MG63 (cell line): ENCODE data around the gene C20orf173. TPM values are rescaled to one million over a fixed set of nuclear protein-coding genes. Genes with fewer than 3 reads are reported as not detected.
"Not testable (repeated sequence)": the region's sequence is repeated elsewhere in the genome, so short reads cannot be mapped to it uniquely, and the experiment has no call there.

Experiments
- DNase-seq: peaks from one replicate; pipeline ENCODE4 v3.0.0-alpha.2; 2020
- H3K27me3 ChIP-seq: fragments of 250-450 bp; sonication (Bioruptor Pico); 2 replicates; pipeline ENCODE4 v1.5.1; 2020; ENCODE audit warnings: mild to moderate bottlenecking, moderate library complexity
- H3K36me3 ChIP-seq: fragments of 250-450 bp; sonication (Bioruptor Pico); 2 replicates; pipeline ENCODE4 v1.5.1; 2020; ENCODE audit warnings: mild to moderate bottlenecking, moderate library complexity
- H3K4me3 ChIP-seq: fragments of 250-450 bp; sonication (Bioruptor Pico); 2 replicates; pipeline ENCODE4 v1.5.1; 2020; ENCODE audit warnings: mild to moderate bottlenecking, moderate library complexity
- H3K9me3 ChIP-seq: fragments of 250-450 bp; sonication (Bioruptor Pico); 2 replicates; pipeline ENCODE4 v1.5.1; 2020; ENCODE audit warnings: mild to moderate bottlenecking, moderate library complexity
- total RNA-seq: library from RNA; depleted of rRNA; stranded (reverse); fragments of >200 nt; shearing (Covaris generic); gene quantifications from 2 replicates; pipeline ENCODE4 v1.2.3, GENCODE V29; 2014; ENCODE audit warnings: low replicate concordance

C20orf173 gene
- total RNA-seq, 1 experiment from 2014 or later, result not detected

DNA sequence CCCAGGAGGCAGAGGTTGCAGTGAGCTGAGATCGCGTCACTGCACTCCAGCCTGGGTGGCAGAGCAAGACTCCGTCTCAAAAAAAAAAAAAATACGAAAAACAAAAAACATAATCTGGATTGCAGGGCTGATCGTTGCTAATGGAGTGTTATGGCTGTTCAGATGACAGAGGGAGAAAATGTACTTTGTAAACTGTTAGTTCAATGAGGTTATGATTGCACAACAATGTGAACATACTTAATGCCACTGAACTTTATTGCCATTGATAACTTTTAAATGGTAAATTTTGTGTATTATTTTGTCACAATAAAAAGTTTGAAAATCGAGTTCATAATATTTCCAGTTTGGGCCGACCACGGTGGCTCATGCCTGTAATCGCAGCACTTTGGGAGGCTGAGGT lies 10.5 kb downstream of the C20orf173 start:
- no peak for DNase-seq
- Histone ChIP-seq H3K36me3 (peaks cover 8% of the 10 kb centered on the region), H3K27me3 (no peaks in the 10 kb centered on the region), H3K9me3 (no peaks in the 10 kb centered on the region), H3K4me3 (no peak overlapping the region)

DNA sequence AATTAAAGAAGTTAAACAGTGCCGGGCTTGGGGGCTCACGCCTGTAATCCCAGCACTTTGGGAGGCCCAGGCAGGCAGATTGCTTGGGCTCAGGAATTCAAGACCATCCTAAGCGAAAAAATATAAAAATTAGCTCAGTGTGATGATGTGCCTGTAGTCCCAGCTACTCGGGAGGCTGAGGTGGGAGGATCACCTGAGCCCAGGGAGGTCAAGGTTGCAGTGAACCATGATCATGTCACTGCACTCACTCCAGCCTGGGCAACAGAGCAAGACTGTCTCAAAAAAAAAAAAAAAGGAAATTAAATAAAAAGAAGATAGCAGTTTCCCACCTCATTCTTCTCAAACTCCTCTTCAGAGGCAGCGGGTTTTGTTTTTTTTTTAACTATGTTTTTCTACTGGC lies 11.7 kb downstream of the C20orf173 start:
- not testable (repeated sequence) for H3K27me3 ChIP-seq, DNase-seq, H3K9me3 ChIP-seq, H3K4me3 ChIP-seq
- peaks cover 18% of the 10 kb centered on the region for H3K36me3 ChIP-seq

- DNase-seq, result no peak
- H3K36me3 ChIP-seq, result peaks cover 24% of the 10 kb centered on the region
- no peaks in the 10 kb centered on the region for H3K27me3 ChIP-seq
- H3K4me3 ChIP-seq, result no peak overlapping the region
- no peaks in the 10 kb centered on the region for H3K9me3 ChIP-seq
Observed at GRCh38 chr20:35517125-35517524, 12.3 kb downstream of the C20orf173 start.

- Histone ChIP-seq H3K27me3 (no peaks in the 10 kb centered on the region), H3K36me3 (peaks cover 34% of the 10 kb centered on the region), H3K9me3 (no peaks in the 10 kb centered on the region), H3K4me3 (no peak overlapping the region)
- peak; percentile 67 for DNase-seq
Observed at GRCh38 chr20:35515949-35516645, 13.4 kb downstream of the C20orf173 start.

DNA sequence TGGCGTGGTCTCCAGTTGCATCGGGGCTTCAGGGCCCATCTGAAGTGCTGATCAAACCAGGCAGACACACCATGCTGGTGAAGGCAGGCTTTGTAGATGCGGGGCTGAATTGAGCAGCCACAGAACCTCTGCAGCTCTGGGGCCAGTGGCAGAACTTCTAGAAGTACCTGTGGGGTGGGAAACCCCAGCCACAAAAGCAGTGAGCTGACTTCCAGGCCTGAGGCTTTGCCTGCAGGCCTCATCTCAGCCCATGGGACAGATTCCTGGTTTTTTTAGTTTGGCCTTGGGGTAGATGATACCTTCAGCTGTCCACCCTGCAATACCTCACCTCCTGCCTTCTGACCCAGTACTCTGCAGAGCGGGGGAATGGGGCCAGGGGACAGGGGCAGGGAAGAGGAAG lies 14.1 kb downstream of the C20orf173 start:
- DNase-seq, result no peak
- Histone ChIP-seq H3K9me3 (no peaks in the 10 kb centered on the region), H3K4me3 (no peak overlapping the region), H3K36me3 (peaks cover 42% of the 10 kb centered on the region), H3K27me3 (no peaks in the 10 kb centered on the region)

GRCh38 chr20:35514371-35514932 lies 15.0 kb downstream of the C20orf173 start:
- no peaks in the 10 kb centered on the region for H3K27me3 ChIP-seq
- H3K9me3 ChIP-seq, result no peaks in the 10 kb centered on the region
- H3K4me3 ChIP-seq, result no peak overlapping the region
- H3K36me3 ChIP-seq, result peaks cover 51% of the 10 kb centered on the region
- DNase-seq, result no peak

- Histone ChIP-seq H3K36me3 (peaks cover 74% of the 10 kb centered on the region), H3K4me3 (no peak overlapping the region), H3K9me3 (no peaks in the 10 kb centered on the region), H3K27me3 (no peaks in the 10 kb centered on the region)
- no peak for DNase-seq
Observed at GRCh38 chr20:35511814-35512420, 17.5 kb downstream of the C20orf173 start.

DNA sequence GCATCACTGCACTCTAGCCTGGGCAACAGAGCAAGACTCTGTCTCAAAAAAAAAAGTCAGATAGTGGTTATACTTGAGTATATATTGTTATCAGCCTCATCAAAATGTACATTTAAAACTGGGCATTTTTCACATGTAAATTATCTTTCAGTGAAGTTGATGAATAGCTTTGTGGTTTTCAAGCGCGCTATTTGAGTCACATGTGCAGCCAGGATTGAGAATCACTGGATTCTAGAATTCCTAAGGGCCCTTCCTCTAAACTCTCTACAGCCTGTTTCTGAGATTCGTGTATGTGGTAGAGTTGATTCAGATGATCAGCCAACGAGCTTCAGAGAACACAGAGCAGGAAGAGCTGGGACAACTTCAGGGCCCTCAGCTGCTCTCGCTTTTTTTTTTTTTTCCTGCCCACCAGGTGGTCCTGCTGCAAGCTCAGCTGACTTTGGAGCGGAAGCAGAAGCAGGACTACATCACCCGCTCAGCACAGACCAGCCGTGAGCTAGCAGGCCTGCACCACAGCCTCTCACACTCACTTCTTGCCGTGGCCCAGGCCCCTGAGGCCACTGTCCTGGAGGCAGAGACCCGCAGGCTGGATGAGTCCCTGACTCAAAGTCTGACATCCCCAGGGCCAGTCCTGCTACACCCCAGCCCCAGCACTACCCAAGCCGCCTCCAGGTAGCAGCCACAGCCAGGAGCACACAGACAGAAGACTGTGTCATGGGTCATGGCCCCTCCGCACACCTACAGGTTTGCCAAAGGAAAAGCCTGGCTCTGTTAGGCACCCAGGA lies 18.3 kb downstream of the C20orf173 start:
- H3K36me3 ChIP-seq, result peaks cover 82% of the 10 kb centered on the region
- no peaks in the 10 kb centered on the region for H3K27me3 ChIP-seq
- H3K4me3 ChIP-seq, result no peak overlapping the region
- DNase-seq, result no peak
- H3K9me3 ChIP-seq, result no peaks in the 10 kb centered on the region

- DNase-seq, result no peak
- Histone ChIP-seq H3K36me3 (peaks cover 93% of the 10 kb centered on the region), H3K9me3 (no peaks in the 10 kb centered on the region), H3K4me3 (no peak overlapping the region), H3K27me3 (no peaks in the 10 kb centered on the region)
Observed at GRCh38 chr20:35508493-35509218, 20.8 kb downstream of the C20orf173 start.

- no peak for DNase-seq
- Histone ChIP-seq H3K9me3 (no peaks in the 10 kb centered on the region), H3K4me3 (no peak overlapping the region), H3K36me3 (peaks cover 95% of the 10 kb centered on the region), H3K27me3 (no peaks in the 10 kb centered on the region)
Observed at GRCh38 chr20:35506872-35507638, 22.4 kb downstream of the C20orf173 start.

GRCh38 chr20:35506179-35506578 lies 23.3 kb downstream of the C20orf173 start:
- no peak for DNase-seq
- Histone ChIP-seq H3K4me3 (no peak overlapping the region), H3K9me3 (no peaks in the 10 kb centered on the region), H3K36me3 (peaks cover 95% of the 10 kb centered on the region), H3K27me3 (no peaks in the 10 kb centered on the region)

GRCh38 chr20:35504751-35505150 lies 24.7 kb downstream of the C20orf173 start:
- Histone ChIP-seq H3K9me3 (no peaks in the 10 kb centered on the region), H3K4me3 (no peak overlapping the region), H3K27me3 (no peaks in the 10 kb centered on the region), H3K36me3 (peaks cover 94% of the 10 kb centered on the region)
- no peak for DNase-seq

DNA sequence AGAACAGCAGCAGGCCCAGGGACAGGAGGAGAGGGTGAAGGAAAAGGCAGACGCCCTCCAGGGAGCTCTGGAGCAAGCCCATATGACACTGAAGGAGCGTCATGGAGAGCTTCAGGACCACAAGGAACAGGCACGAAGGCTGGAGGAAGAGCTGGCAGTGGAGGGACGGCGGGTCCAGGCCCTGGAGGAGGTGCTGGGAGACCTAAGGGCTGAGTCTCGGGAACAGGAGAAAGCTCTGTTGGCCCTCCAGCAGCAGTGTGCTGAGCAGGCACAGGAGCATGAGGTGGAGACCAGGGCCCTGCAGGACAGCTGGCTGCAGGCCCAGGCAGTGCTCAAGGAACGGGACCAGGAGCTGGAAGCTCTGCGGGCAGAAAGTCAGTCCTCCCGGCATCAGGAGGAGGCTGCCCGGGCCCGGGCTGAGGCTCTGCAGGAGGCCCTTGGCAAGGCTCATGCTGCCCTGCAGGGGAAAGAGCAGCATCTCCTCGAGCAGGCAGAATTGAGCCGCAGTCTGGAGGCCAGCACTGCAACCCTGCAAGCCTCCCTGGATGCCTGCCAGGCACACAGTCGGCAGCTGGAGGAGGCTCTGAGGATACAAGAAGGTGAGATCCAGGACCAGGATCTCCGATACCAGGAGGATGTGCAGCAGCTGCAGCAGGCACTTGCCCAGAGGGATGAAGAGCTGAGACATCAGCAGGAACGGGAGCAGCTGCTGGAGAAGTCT lies 25.5 kb downstream of the C20orf173 start:
- DNase-seq, result no peak
- Histone ChIP-seq H3K36me3 (peaks cover 94% of the 10 kb centered on the region), H3K4me3 (no peak overlapping the region), H3K9me3 (no peaks in the 10 kb centered on the region), H3K27me3 (no peaks in the 10 kb centered on the region)

GRCh38 chr20:35503281-35503680 lies 26.2 kb downstream of the C20orf173 start:
- Histone ChIP-seq H3K27me3 (no peaks in the 10 kb centered on the region), H3K9me3 (no peaks in the 10 kb centered on the region), H3K36me3 (peaks cover 96% of the 10 kb centered on the region), H3K4me3 (no peak overlapping the region)
- DNase-seq, result no peak

GRCh38 chr20:35502352-35502751 lies 27.1 kb downstream of the C20orf173 start:
- no peak overlapping the region for H3K4me3 ChIP-seq
- no peaks in the 10 kb centered on the region for H3K9me3 ChIP-seq
- no peak for DNase-seq
- no peaks in the 10 kb centered on the region for H3K27me3 ChIP-seq
- H3K36me3 ChIP-seq, result peaks cover 96% of the 10 kb centered on the region
